ENCODE measurements around the gene ZNF563. TPM values are rescaled to one million over a fixed set of nuclear protein-coding genes. Genes with fewer than 3 reads are reported as not detected.
"Not testable (repeated sequence)": the region's sequence is repeated elsewhere in the genome, so short reads cannot be mapped to it uniquely, and the experiment has no call there.

The ZNF563 gene
- total RNA-seq, 1 experiment from 2014 or later = not detected

GRCh38 chr19:12362236-12362635 is 28.8 kb upstream of the ZNF563 start:
- H3K4me2 ChIP-seq (ENCODE audit: low read length); H3K79me2 ChIP-seq (ENCODE audit: insufficient read depth, low read length); H3K9me2 ChIP-seq (ENCODE audit: insufficient read depth); intact Hi-C loops (cut with micrococcal nuclease); H3K27me3 ChIP-seq (ENCODE audit: insufficient read depth, low read length); DNase-seq (ENCODE audit: low read depth, low spot score); CTCF ChIA-PET; ATAC-seq; H3K9me3 ChIP-seq (ENCODE audit: control insufficient read depth in 1 of 2, insufficient read depth in 1 of 2, low read depth in 1 of 2, low read length in 2 of 2); H3K4me3 ChIP-seq (replicated peaks in 1 of 2; ENCODE audit: low read depth in 1 of 2, low read length in 2 of 2); H3K36me3 ChIP-seq (ENCODE audit: control insufficient read depth in 1 of 2, insufficient read depth in 2 of 2, low read length in 2 of 2); BruUV-seq (replicated peaks); H3K4me1 ChIP-seq (ENCODE audit: control insufficient read depth in 1 of 2, insufficient read depth in 2 of 2, low read length in 2 of 2); H4K20me1 ChIP-seq (ENCODE audit: insufficient read depth); H2AFZ ChIP-seq (ENCODE audit: low read depth, low read length, poor library complexity, severe bottlenecking); H3K9ac ChIP-seq (ENCODE audit: low read length); POLR2A ChIA-PET; RAD21 ChIA-PET (ENCODE audit: low non-redundant PET in 1 of 2, low total read pairs in 2 of 2, uncharacterized antibody in 2 of 2, unreplicated experiment in 2 of 2); H3K27ac ChIP-seq (ENCODE audit: low read depth, low read length): not testable (repeated sequence)

- H3K27me3 ChIP-seq (ENCODE audit: insufficient read depth, low read length) = no peaks in the 10 kb centered on the region
- no peaks in the 10 kb centered on the region for H3K4me1 ChIP-seq (ENCODE audit: control insufficient read depth in 1 of 2, insufficient read depth in 2 of 2, low read length in 2 of 2)
- H3K9ac ChIP-seq (ENCODE audit: low read length) = no peak overlapping the region
- no peaks in the 10 kb centered on the region for H3K79me2 ChIP-seq (ENCODE audit: insufficient read depth, low read length)
- peaks cover 16 to 28% of the 10 kb centered on the region in 2 experiments; a peak in 2 of 4 replicates for H3K9me3 ChIP-seq (ENCODE audit: control insufficient read depth in 1 of 2, insufficient read depth in 1 of 2, low read depth in 1 of 2, low read length in 2 of 2)
- no peaks in the 10 kb centered on the region for H3K36me3 ChIP-seq (ENCODE audit: control insufficient read depth in 1 of 2, insufficient read depth in 2 of 2, low read length in 2 of 2)
- RAD21 ChIA-PET (ENCODE audit: low non-redundant PET in 1 of 2, low total read pairs in 2 of 2, uncharacterized antibody in 2 of 2, unreplicated experiment in 2 of 2) = no interaction called here
- ATAC-seq = no peak
- no peak overlapping the region for H2AFZ ChIP-seq (ENCODE audit: low read depth, low read length, poor library complexity, severe bottlenecking)
- intact Hi-C loops (cut with micrococcal nuclease) = no loop called here
- no peaks in the 10 kb centered on the region for H4K20me1 ChIP-seq (ENCODE audit: insufficient read depth)
- no TSS peak for BruUV-seq (replicated peaks)
- CTCF ChIA-PET = no interaction called here
- no peaks in the 10 kb centered on the region for H3K9me2 ChIP-seq (ENCODE audit: insufficient read depth)
- no peak overlapping the region for H3K4me2 ChIP-seq (ENCODE audit: low read length)
- H3K4me3 ChIP-seq (replicated peaks in 1 of 2; ENCODE audit: low read depth in 1 of 2, low read length in 2 of 2) = no peak overlapping the region
- POLR2A ChIA-PET = no interaction called here
- DNase-seq (ENCODE audit: low read depth, low spot score) = no peak
- no peak overlapping the region for H3K27ac ChIP-seq (ENCODE audit: low read depth, low read length)
- TF ChIP-seq POLR2A (IDR thresholded peaks at IDR 0.05; ENCODE audit: borderline replicate concordance, extremely low read depth, insufficient read depth, insufficient read length) (no peak), FOSL1 (IDR thresholded peaks at IDR 0.05; ENCODE audit: low read depth) (no peak), SIN3A (IDR thresholded peaks at IDR 0.05; ENCODE audit: low read depth) (no peak), EZH2 (IDR thresholded peaks at IDR 0.05) (no peak), POLR2AphosphoS5 (IDR thresholded peaks at IDR 0.05; ENCODE audit: low read depth, low read length) (no peak), RAD21 (IDR thresholded peaks at IDR 0.05; ENCODE audit: low read depth) (no peak), ZFX (IDR thresholded peaks at IDR 0.05) (no peak), ZNF274 (IDR thresholded peaks at IDR 0.05; ENCODE audit: low read depth, low read length) (no peak), SRF (IDR thresholded peaks at IDR 0.05; ENCODE audit: low read depth) (no peak), CBX3 (IDR thresholded peaks at IDR 0.05; ENCODE audit: low read depth) (no peak), EGR1 (IDR thresholded peaks at IDR 0.05; ENCODE audit: low read depth) (no peak), CEBPB (IDR thresholded peaks at IDR 0.05; ENCODE audit: low read depth) (no peak), JUND (IDR thresholded peaks at IDR 0.05) (no peak), REST (IDR thresholded peaks at IDR 0.05; ENCODE audit: low read depth) (no peak), SP1 (IDR thresholded peaks at IDR 0.05; ENCODE audit: low read depth) (no peak)
Measured at GRCh38 chr19:12353375-12353774, 19.9 kb upstream of the ZNF563 start.

Measured in HCT116 (cell line).